ENCODE results near the gene PUDP.
"Not testable (repeated sequence)": the region's sequence is repeated elsewhere in the genome, so short reads cannot be mapped to it uniquely, and the experiment has no call there.

Gene PUDP

DNA sequence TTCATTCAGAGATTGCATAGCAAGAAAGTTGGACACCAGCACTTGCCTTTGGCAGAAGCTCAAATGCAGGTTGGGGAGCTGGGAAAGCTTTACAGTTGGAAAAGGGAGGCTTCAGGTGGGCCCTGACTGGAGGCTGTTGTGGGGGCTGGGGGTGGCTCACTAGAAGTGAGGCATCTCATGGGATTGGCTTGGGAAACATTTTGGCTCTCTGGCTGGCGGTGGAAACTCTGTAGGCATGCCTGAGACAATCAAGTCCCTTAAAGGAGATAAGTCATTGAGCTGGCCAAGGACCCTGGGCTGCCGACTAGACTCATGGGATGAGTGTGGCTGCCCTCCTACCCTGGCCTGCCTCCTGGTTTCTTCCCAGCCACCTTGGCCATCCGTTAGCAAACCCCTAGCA lies 31.9 kb downstream of the PUDP start:
- in situ Hi-C loops (cut with HindIII; ENCODE audit: low pct_ligation_motif_present, low pct_unique_long_range_greater_than_20kb, low sequenced_read_pairs), result no loop called here

DNA sequence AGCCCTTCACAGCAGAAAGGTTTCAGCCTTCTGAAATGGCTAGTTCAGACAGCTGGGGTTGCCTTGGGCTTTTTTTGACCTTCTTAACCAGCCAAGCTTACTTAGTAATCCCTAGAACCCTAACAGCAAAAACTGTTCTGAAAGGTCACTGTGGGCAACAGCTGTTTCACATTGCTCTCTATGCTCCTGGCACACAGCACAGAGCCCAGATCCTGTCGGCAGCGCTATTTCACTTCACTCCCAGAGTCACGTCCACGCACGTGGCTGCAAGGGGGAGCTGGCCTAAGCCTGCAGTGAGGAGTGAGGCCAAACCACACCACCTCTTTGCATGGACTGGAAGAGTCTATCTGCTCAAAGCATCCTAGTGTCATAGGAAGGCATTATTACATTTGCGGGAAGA lies 32.4 kb downstream of the PUDP start:
- in situ Hi-C loops (cut with HindIII; ENCODE audit: low pct_ligation_motif_present, low pct_unique_long_range_greater_than_20kb, low sequenced_read_pairs), result no loop called here
- DNase-seq, result no peak

More for the DNA sequence above, 31.9 kb downstream of the PUDP start:
- DNase-seq, result no peak

DNA sequence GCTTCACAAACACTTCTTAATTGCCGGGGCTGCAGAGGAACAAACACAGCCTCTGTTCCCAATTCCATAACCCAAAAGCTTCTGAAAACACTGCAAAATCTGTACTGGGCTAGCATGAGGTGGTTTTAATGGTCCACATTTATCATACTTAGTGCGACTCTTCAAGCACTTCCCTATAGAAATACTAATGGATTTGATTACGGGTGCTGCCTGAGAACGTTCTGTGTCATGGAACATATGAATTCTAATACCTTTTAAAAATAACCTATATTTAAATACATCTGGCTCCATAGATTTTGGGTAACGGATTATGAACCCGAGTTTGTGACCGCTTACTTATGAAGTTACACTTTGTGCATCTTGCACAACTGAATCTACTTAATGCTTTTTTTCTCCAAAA lies 35.9 kb downstream of the PUDP start:
- no peak for DNase-seq
- in situ Hi-C loops (cut with HindIII; ENCODE audit: low pct_ligation_motif_present, low pct_unique_long_range_greater_than_20kb, low sequenced_read_pairs), result no loop called here

DNA sequence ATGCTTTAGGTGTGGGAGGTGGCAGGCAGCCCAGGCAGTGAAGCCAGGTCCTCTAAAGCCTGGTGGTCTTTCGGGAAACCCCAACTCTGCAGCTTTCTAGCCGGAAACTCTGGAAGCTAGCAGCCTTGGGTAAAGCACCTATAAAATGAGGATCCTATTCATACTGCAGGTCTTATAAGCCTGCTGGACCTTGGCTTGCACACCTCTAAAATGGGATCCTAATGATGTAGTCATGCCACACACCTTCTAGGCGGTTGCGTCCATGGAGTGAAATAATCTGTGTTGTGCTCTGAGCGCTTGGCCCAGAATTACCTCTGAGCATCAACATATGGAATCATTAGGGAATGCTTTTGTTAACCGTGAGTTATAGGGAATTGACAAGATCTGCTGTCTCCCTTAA lies 36.4 kb downstream of the PUDP start:
- no peak for DNase-seq
- in situ Hi-C loops (cut with HindIII; ENCODE audit: low pct_ligation_motif_present, low pct_unique_long_range_greater_than_20kb, low sequenced_read_pairs), result no loop called here

DNA sequence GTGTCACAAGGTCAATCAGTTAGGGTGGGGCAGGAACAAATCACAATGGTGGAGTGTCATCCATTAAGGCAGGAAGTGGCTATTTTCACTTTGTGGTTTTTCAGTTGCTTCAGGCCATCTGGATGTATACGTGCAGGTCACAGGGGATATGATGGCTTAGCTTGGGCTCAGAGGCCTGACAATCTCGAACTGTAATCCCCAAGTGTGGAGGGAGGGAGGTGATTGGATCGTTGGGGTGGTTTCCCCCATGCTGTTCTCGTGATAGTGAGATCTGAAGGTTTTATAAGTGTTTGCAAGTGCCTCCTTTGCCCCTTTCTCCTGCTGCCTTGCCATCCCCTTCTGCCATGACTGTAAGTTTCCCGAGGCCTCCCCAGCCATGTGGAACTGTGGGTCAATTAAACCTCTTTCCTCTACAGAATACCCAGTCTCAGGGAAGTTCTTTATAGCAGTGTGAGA lies 37.1 kb downstream of the PUDP start:
- in situ Hi-C loops (cut with HindIII; ENCODE audit: low pct_ligation_motif_present, low pct_unique_long_range_greater_than_20kb, low sequenced_read_pairs), result no loop called here
- DNase-seq, result no peak

DNA sequence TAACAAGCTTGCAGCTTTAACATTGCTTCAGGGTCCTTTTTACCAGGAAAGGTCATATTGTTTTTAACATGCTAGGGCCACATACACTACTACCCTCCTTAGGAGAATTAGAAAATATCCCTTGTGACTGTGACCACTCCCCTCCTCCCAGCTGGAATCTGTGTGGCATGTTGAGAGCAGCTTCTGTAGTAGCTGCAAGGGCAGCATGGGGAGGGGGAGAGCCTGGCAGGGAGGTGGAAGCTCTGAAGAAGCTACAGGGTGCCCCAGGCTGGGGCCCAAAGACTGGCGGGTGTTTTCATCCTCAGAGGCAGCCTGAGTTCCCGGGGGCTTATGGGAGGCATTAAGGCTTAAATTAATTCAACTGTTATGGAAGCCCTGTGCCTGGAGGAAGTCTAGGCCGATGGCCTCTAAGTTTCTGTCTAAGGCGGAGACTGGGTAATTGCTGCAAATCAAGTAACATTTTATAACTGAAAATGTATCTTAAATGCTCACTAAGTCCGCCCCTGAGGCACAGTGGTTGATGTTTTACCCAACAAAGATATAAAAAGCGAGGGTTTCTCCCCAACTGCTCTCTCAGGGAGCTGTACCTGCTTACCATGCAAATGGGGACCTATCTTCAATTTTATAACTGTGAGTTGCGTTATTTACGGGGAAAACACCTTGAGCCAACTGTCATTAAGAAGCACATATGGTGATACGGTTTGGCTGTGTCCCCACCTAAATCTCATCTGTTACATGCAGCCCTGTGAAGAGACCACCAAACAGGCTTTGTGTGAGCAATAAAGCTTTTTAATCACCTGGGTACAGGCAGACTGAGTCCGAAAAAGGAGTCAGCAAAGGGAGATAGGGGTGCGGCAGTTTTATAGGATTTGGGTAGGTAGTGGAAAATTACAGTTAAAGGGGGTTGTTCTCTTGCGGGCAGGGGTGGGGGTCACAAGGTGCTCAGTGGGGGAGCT lies 37.8 kb downstream of the PUDP start:
- in situ Hi-C loops (cut with HindIII; ENCODE audit: low pct_ligation_motif_present, low pct_unique_long_range_greater_than_20kb, low sequenced_read_pairs), result no loop called here

DNA sequence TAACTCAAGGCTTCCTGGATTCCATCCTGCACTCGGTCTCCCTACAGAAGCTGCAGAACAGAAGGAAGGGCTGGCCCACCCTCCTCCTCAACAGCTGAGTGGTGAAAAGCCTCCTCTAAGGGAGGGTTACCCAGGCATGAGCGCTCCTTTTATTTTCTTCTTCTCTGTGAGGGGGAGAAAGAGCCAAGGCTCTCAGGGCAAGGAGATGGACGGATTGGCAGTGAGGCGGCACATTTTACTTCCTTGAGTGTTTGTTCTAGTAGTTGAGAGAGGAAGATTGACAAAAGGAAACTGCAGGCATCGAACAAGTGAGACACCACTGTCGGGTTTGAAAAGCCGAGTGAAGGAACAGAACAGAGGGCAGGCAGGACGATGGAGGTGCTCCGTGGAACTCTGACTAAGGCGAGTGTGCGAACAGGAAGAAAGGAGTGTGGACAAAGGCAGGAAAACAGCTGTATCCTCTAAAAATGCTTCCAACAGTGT lies 38.9 kb downstream of the PUDP start:
- no peak for DNase-seq
- in situ Hi-C loops (cut with HindIII; ENCODE audit: low pct_ligation_motif_present, low pct_unique_long_range_greater_than_20kb, low sequenced_read_pairs), result no loop called here

More for the DNA sequence above, 37.8 kb downstream of the PUDP start:
- DNase-seq, result no peak

DNA sequence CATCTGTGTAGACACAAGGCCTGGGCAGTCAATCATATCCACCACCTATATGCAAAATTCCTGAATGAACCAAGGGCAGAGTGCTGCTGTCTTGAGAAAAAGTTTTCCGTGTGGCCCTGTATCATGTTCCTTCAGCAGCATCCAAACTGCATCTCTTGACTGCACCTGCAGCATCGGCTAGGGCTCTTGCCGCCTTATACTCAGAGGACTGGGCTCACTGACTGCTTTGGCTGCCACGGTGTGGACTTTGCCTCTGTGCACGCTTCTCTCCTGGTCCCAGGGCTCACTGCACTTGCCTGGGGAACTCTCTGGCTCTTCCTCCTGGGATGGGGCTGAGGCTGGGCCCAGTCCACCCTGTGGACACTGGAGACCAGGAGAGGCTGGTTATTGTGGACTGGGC lies 39.9 kb downstream of the PUDP start:
- no peak for DNase-seq
- in situ Hi-C loops (cut with HindIII; ENCODE audit: low pct_ligation_motif_present, low pct_unique_long_range_greater_than_20kb, low sequenced_read_pairs), result no loop called here

DNA sequence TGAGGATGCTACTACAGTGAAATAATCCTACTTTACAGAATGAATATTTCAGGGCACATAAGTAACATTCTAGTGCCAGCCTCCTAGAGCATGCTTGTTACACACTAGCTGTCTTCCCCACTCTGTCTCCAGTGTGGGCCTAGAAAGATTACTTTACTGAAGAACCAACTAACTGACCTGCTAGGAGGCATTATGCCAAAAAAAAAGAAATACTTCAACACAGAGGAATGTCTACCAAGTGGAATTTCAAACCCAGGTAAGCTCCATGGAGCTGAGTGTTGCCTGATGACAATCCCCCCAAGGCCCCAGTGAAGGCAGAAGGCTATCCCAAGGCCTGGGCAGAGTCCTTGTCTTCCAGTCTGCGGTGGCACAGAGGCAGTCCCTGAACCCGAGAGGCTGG lies 41.3 kb downstream of the PUDP start:
- in situ Hi-C loops (cut with HindIII; ENCODE audit: low pct_ligation_motif_present, low pct_unique_long_range_greater_than_20kb, low sequenced_read_pairs), result no loop called here

DNA sequence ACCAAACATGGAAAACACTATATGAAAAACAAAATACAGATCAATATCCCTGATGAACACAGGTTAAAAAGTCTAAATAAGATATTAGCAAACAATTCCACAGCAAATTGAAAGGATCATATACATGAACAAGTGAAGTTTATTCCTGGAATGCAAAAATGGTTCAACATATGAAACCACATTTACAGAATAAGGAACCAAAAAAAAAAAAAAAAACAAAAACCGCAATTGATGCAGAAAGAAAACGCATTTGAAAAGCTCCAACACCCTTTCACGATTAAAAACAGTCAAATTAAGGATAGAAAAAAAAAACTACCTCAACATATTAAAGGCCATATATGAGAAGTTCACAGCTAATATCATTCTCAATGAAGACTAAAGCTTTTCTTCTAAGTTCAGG lies 45.8 kb downstream of the PUDP start:
- DNase-seq, result no peak
- in situ Hi-C loops (cut with HindIII; ENCODE audit: low pct_ligation_motif_present, low pct_unique_long_range_greater_than_20kb, low sequenced_read_pairs), result no loop called here

More for the DNA sequence above, 41.3 kb downstream of the PUDP start:
- no peak for DNase-seq

DNA sequence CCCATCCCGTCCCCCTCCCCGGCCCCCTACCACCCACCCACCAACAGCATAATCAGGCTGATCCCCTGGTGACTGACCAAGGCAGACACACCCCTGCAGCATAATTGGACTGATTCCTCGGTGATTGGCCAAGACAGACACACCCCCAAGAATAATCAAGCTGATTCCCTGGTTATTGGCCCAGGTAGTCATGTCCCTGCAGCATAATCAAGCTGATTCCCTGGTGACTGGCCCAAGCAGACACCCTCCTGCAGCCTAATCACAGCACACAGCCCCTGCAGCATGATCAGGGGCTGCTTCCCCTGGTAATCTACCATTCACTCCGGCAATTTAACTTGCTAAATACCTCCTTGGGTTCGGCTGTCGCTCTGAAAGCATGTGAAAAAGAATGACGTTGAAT lies 47.9 kb downstream of the PUDP start:
- no peak for DNase-seq
- in situ Hi-C loops (cut with HindIII; ENCODE audit: low pct_ligation_motif_present, low pct_unique_long_range_greater_than_20kb, low sequenced_read_pairs), result no loop called here

DNA sequence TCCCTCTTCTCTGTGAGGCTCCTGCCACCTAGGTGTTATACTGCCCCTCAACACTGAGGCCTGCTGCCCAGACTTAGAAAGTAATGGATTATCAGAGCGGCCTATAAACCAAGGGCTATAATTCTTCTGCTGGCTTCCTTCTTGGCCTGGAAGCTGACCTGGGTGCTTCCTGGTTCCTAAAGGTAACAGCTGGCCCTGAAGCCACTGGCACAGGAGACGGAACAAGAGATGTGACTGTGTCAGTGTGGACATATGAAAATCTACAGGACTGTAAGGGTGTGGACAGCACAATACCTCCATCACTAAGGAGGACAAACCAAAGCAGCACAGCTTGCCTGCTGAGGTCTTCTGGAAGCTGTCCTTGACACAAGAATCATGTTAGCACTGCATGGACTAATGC lies 52.3 kb downstream of the PUDP start:
- DNase-seq; in situ Hi-C loops (cut with HindIII; ENCODE audit: low pct_ligation_motif_present, low pct_unique_long_range_greater_than_20kb, low sequenced_read_pairs): not testable (repeated sequence)

DNA sequence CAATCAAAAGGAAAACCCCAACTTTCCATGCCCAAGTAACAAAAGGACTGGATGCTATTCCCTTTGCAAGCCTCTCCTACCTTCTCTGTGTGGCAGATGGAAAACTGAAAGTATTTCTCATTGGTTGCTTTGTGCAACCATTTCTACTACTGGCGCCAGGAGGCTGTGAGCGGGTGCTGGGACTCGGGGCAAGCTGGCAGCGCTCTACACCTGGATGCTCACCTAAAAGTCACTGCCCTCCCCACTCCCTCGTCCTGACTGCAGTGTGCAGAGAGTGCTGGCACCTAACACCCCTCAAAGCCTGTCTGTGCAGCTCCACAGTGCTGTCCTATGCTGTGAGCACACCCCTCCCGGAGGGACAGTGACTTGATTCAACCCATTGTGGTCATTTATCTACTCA lies 54.6 kb downstream of the PUDP start:
- in situ Hi-C loops (cut with HindIII; ENCODE audit: low pct_ligation_motif_present, low pct_unique_long_range_greater_than_20kb, low sequenced_read_pairs), result no loop called here

DNA sequence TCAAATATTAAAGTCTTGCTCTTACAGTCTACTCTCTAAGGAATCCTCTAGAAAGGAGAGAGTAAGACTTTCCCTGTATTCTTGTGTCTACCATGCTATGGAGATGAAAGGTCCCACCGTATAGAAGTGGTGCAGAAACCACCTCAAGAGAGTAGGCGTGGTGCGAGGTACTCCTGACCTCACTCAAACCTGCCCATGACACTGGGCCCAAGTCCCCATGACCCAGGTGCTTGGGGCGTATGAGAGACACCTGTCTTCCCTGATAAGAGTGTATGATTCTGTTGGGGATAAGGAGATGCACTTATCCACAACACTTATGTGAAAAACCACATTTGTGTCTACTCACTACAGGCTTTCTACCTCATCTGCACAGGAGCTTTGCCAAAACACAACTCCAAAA lies 55.4 kb downstream of the PUDP start:
- in situ Hi-C loops (cut with HindIII; ENCODE audit: low pct_ligation_motif_present, low pct_unique_long_range_greater_than_20kb, low sequenced_read_pairs), result no loop called here
- DNase-seq, result no peak

More for the DNA sequence above, 54.6 kb downstream of the PUDP start:
- no peak for DNase-seq

DNA sequence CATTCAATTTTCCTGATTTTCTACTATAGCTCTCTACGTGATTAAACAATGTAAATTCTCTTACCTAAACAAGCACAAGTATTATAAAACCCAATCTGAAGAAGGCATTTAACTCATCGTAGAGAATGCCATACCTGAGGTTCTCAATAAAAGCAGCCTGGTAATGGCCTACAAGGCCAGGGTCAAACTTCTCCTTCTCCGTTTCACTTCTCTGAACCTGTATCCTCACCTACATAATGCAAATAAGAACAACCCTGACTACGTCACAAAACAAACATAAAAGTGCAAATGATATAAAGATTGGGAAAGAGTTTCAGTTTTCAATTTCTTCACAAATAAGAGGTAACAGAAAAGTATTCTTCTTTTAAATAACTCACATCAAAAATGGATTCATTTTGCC lies 56.0 kb downstream of the PUDP start:
- no peak for DNase-seq
- in situ Hi-C loops (cut with HindIII; ENCODE audit: low pct_ligation_motif_present, low pct_unique_long_range_greater_than_20kb, low sequenced_read_pairs), result no loop called here

DNA sequence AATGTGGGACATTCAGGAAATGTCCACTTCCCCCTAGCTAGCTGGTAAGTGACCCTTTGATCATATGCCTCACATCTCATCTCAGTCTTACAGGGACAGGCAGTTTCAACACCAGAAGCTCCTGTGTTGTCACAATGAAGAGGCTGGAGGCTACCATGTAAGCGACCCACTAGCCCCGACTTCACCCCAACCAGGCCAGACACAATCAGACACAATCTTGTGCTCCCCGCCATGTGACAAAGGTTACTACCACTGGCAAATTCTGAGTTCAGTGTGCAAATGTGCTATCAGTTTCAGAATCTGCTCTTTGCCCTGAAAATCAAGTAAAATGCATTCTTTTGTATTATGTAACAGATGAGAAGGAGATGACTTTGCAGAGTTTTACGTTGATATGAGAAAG lies 57.3 kb downstream of the PUDP start:
- DNase-seq, result no peak
- in situ Hi-C loops (cut with HindIII; ENCODE audit: low pct_ligation_motif_present, low pct_unique_long_range_greater_than_20kb, low sequenced_read_pairs), result no loop called here

DNA sequence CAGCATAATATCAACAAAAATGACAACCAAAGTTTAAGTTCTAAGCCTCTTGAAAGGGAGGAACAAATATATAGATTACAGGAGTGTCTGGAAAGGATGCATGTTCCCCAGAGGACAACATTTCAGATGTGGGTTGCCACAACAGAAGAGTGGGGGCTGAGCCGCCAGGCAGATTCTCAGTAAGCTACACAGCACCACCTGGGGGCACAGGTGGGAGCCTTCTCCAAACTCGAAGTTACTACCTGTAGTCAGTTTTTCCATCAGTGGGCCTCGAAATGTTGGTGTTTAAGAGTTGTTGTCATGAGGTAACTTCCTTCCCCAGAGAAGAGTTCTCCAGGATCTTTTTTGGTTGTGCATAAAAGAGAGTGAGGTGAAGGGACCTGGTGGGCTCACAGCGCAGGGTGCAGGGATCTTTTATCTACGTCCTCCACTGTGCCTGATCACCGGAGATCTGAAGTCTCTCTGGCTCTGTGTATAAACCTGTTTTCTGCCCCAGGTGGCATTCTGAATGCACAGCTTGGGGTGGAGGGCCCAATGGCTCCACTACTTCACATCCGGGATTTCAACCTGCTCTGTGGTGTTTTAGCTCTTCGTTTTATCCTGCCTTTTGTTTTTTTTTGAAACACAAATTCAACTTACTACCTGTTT lies 58.9 kb downstream of the PUDP start:
- in situ Hi-C loops (cut with HindIII; ENCODE audit: low pct_ligation_motif_present, low pct_unique_long_range_greater_than_20kb, low sequenced_read_pairs), result no loop called here
- no peak for DNase-seq

DNA sequence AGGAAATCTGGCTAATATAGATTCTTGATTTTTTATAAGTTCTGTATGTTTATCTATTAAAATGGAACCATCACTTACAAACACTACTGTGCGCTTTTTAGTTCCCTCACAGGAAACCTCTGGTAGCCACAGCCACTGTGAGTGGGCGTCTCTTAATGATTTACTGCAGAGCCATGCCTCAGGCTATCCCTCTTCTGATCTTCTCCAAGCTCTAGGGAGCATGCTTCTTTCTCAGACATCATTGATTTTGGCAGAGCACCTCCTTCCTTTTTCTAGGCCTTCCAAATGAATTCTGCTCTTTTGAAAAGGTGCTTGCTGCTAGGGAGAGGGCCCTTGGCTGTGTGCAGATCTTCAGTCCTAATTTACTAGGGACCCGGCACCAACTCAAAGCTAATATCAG lies 61.6 kb downstream of the PUDP start:
- in situ Hi-C loops (cut with HindIII; ENCODE audit: low pct_ligation_motif_present, low pct_unique_long_range_greater_than_20kb, low sequenced_read_pairs), result no loop called here
- DNase-seq, result no peak

DNA sequence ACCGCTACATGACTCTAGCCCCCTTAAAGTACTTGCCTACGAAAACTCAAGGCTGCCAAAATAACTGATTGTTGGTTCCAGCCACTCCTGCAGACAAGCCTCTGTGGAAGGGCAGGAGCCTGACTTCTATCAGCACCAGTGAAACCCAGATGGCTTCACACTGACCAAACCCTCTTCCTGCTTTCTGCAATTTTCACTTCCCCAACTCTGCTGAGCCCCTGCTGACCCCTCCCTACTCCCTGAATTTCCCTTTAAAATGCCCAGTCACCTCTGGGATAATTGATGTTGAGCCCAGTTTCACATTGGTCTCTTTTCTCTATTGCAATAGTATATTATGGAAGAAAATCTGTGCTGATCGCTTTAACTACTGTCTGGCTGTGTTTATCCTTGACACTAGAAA lies 62.1 kb downstream of the PUDP start:
- in situ Hi-C loops (cut with HindIII; ENCODE audit: low pct_ligation_motif_present, low pct_unique_long_range_greater_than_20kb, low sequenced_read_pairs), result no loop called here

DNA sequence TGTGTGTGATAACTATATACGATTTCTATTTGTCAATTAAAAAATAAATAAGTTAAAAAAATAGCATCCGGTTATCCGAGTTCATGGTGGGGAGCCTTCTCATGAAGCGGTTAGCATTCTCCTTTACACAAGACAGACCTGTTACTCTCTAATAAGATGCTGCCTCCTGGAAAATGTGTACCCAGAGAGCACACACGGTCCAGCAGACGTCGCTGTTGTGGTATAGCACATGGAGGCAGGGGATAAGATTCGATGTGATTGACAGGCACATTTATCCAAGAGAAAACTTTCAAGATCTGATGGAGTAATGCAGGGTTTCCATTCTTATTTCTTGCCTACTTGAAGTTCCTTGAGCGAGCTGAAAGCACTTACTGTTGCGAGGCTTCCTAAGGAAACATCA lies 63.1 kb downstream of the PUDP start:
- in situ Hi-C loops (cut with HindIII; ENCODE audit: low pct_ligation_motif_present, low pct_unique_long_range_greater_than_20kb, low sequenced_read_pairs), result no loop called here

More for the DNA sequence above, 62.1 kb downstream of the PUDP start:
- DNase-seq, result no peak

More for the DNA sequence above, 63.1 kb downstream of the PUDP start:
- no peak for DNase-seq

Data from ACHN (cell line).